SK-N-MC (cell line): ENCODE data around the gene DDX19B.

ENCODE experiments used
- DNase-seq: peaks from one replicate; pipeline ENCODE4 v3.0.0-alpha.2; 2011; ENCODE audit warnings: low read depth, low spot score
- H3K27ac ChIP-seq: fragments of 200-600 bp; sonication (generic); 2 replicates; pipeline ENCODE4 v1.5.1; 2016; ENCODE audit warnings: mixed run types
- H3K36me3 ChIP-seq: fragments of 200-600 bp; sonication (generic); 2 replicates; pipeline ENCODE4 v1.6.1; 2017; ENCODE audit warnings: antibody characterized with exemption, low read length, mixed read lengths; ENCODE audit not compliant: insufficient read depth
- H3K4me3 ChIP-seq: fragments of 200-600 bp; sonication (generic); 2 replicates; pipeline ENCODE4 v1.5.1; 2016
- H3K9ac ChIP-seq: fragments of 200-600 bp; sonication (generic); 2 replicates; pipeline ENCODE4 v1.8.0; 2017; ENCODE audit warnings: mixed run types, mixed read lengths; ENCODE audit not compliant: insufficient read length
- H3K9me3 ChIP-seq: fragments of 200-600 bp; sonication (generic); 2 replicates; pipeline ENCODE4 v1.6.1; 2017; ENCODE audit warnings: low read depth, mild to moderate bottlenecking, antibody characterized with exemption, low read length, moderate library complexity, mixed read lengths
- EZH2 ChIP-seq: fragments of 200-600 bp; sonication (generic); IDR thresholded peaks from one replicate; pipeline ENCODE4 v1.6.1; 2017; ENCODE audit warnings: antibody characterized with exemption
- FOXP2 ChIP-seq: optimal IDR thresholded peaks from 2 replicates; pipeline ENCODE3; 2011; ENCODE audit warnings: mild to moderate bottlenecking, moderate library complexity; ENCODE audit not compliant: insufficient read depth; ENCODE audit errors: extremely low read length, control extremely low read depth
- POLR2AphosphoS5 ChIP-seq: IDR thresholded peaks from 2 replicates; pipeline ENCODE4 v1.6.1; 2012; ENCODE audit warnings: mild to moderate bottlenecking, low read depth, low read length, borderline replicate concordance

DDX19B gene

GRCh38 chr16:70378869-70379493, 80.0 kb downstream of the DDX19B start:
- Histone ChIP-seq H3K27ac (peak overlapping the region; percentile 19; the same call in 1 of the 2 replicates), H3K36me3 (no peaks in the 10 kb centered on the region), H3K9ac (no peak overlapping the region), H3K4me3 (no peak overlapping the region), H3K9me3 (no peaks in the 10 kb centered on the region)
- DNase-seq = no peak
- no peak for TF ChIP-seq FOXP2
- no peak for TF ChIP-seq EZH2
- no peak for TF ChIP-seq POLR2AphosphoS5

GRCh38 chr16:70380248-70380918, 81.4 kb downstream of the DDX19B start:
- Histone ChIP-seq H3K27ac (peak overlapping the region; percentile 93), H3K9me3 (no peaks in the 10 kb centered on the region), H3K4me3 (peak overlapping the region; percentile 86), H3K9ac (peak overlapping the region; percentile 83), H3K36me3 (no peaks in the 10 kb centered on the region)
- DNase-seq = peak; percentile 59
- TF ChIP-seq POLR2AphosphoS5 = no peak; the same call in 1 of the 2 replicates
- TF ChIP-seq EZH2 = no peak
- no peak for TF ChIP-seq FOXP2

- Histone ChIP-seq H3K9me3 (no peaks in the 10 kb centered on the region), H3K27ac (peak overlapping the region; percentile 93), H3K36me3 (no peaks in the 10 kb centered on the region), H3K4me3 (peak overlapping the region; percentile 86), H3K9ac (peak overlapping the region; percentile 83)
- DNase-seq = peak; percentile 84
- peak; percentile 43 for TF ChIP-seq FOXP2
- TF ChIP-seq POLR2AphosphoS5 = peak; percentile 94
- TF ChIP-seq EZH2 = no peak
Measured at GRCh38 chr16:70380919-70381603, 82.1 kb downstream of the DDX19B start.

GRCh38 chr16:70381604-70382342, 82.8 kb downstream of the DDX19B start:
- DNase-seq = no peak
- Histone ChIP-seq H3K9me3 (no peaks in the 10 kb centered on the region), H3K9ac (no peak overlapping the region), H3K4me3 (peak overlapping the region; percentile 86), H3K27ac (no peak overlapping the region), H3K36me3 (no peaks in the 10 kb centered on the region)
- no peak for TF ChIP-seq FOXP2
- TF ChIP-seq POLR2AphosphoS5 = no peak
- TF ChIP-seq EZH2 = no peak

GRCh38 chr16:70383421-70383960, 84.5 kb downstream of the DDX19B start:
- H3K36me3 ChIP-seq = no peaks in the 10 kb centered on the region

More at GRCh38 chr16:70383421-70383960, 84.5 kb downstream of the DDX19B start:
- no peak for DNase-seq
- TF ChIP-seq EZH2 (no peak), FOXP2 (no peak), POLR2AphosphoS5 (no peak)
- Histone ChIP-seq H3K9ac (no peak overlapping the region), H3K9me3 (no peaks in the 10 kb centered on the region), H3K27ac (no peak overlapping the region), H3K4me3 (no peak overlapping the region)
